Measurements from ENCODE around the gene DNER. TPM values are rescaled to one million over a fixed set of nuclear protein-coding genes. Genes with fewer than 3 reads are reported as not detected.
"Not testable (repeated sequence)": the region's sequence is repeated elsewhere in the genome, so short reads cannot be mapped to it uniquely, and the experiment has no call there.

The DNER gene
- total RNA-seq, 1 experiment from 2014 or later, result 51.3 TPM

GRCh38 chr2:229715895-229716507 is 1.6 kb upstream of the DNER start:
- peak; percentile 58 for DNase-seq (ENCODE audit: low read depth)

- peak; percentile 58 for DNase-seq (ENCODE audit: low read depth)
These were observed 584 bp upstream of the DNER start for GRCh38 chr2:229714736-229715541.

- peak; percentile 52 for DNase-seq (ENCODE audit: low read depth)
These were observed 830 bp downstream of the DNER start for GRCh38 chr2:229713371-229714079.

- no peak for DNase-seq (ENCODE audit: low read depth)
These were observed 2.2 kb downstream of the DNER start for GRCh38 chr2:229712136-229712535.

- DNase-seq (ENCODE audit: low read depth), result no peak
These were observed 6.0 kb downstream of the DNER start for GRCh38 chr2:229708335-229708734.

- DNase-seq (ENCODE audit: low read depth), result no peak
These were observed 10.3 kb downstream of the DNER start for GRCh38 chr2:229703909-229704630.

- DNase-seq (ENCODE audit: low read depth), result no peak
These were observed 12.6 kb downstream of the DNER start for GRCh38 chr2:229701716-229702115.

GRCh38 chr2:229701062-229701461 is 13.3 kb downstream of the DNER start:
- DNase-seq (ENCODE audit: low read depth), result no peak

- DNase-seq (ENCODE audit: low read depth), result no peak
These were observed 18.4 kb downstream of the DNER start for GRCh38 chr2:229695961-229696360.

GRCh38 chr2:229693845-229694244 is 20.5 kb downstream of the DNER start:
- DNase-seq (ENCODE audit: low read depth), result not testable (repeated sequence)

- no peak for DNase-seq (ENCODE audit: low read depth)
These were observed 22.7 kb downstream of the DNER start for GRCh38 chr2:229691631-229692030.

GRCh38 chr2:229689307-229689839 is 25.0 kb downstream of the DNER start:
- DNase-seq (ENCODE audit: low read depth), result no peak

- DNase-seq (ENCODE audit: low read depth), result no peak
These were observed 26.2 kb downstream of the DNER start for GRCh38 chr2:229688141-229688540.

- no peak for DNase-seq (ENCODE audit: low read depth)
These were observed 28.0 kb downstream of the DNER start for GRCh38 chr2:229686122-229686919.

- DNase-seq (ENCODE audit: low read depth), result no peak
These were observed 29.3 kb downstream of the DNER start for GRCh38 chr2:229684942-229685562.

- DNase-seq (ENCODE audit: low read depth), result peak; percentile 72
These were observed 34.8 kb downstream of the DNER start for GRCh38 chr2:229679393-229680125.

GRCh38 chr2:229675569-229675968 is 38.8 kb downstream of the DNER start:
- DNase-seq (ENCODE audit: low read depth), result peak; percentile 74

- DNase-seq (ENCODE audit: low read depth), result no peak
These were observed 39.4 kb downstream of the DNER start for GRCh38 chr2:229674830-229675530.

GRCh38 chr2:229673676-229674075 is 40.7 kb downstream of the DNER start:
- DNase-seq (ENCODE audit: low read depth), result no peak
